ENCODE data around the gene FARP1. TPM values are rescaled to one million over a fixed set of nuclear protein-coding genes. Genes with fewer than 3 reads are reported as not detected.

FARP1 gene
- total RNA-seq, 4 donors from 2014 or later = 21.2 to 56.5 (median 35.1) TPM

- TF ChIP-seq CTCF (IDR thresholded peaks at IDR 0.05) = no peak
- TF ChIP-seq EP300 (IDR thresholded peaks at IDR 0.05) = no peak
- TF ChIP-seq POLR2AphosphoS5 (IDR thresholded peaks at IDR 0.05) = no peak
- no peak for TF ChIP-seq POLR2A (IDR thresholded peaks at IDR 0.05; ENCODE audit: low read depth)
- WGBS = 97% methylated on average over 6 of the region's 6 CpGs
- no peaks in the 10 kb centered on the region for H3K9me3 ChIP-seq
- DNase-seq (ENCODE audit: extremely low spot score) = no peak
- intact Hi-C loops (cut with DNase I) = no loop called here
- H3K27ac ChIP-seq (replicated peaks in 1 of 4) = no peak overlapping the region
- H3K4me3 ChIP-seq = no peak overlapping the region
- no peaks in the 10 kb centered on the region for H3K27me3 ChIP-seq
- H3K36me3 ChIP-seq = peaks cover 0 to 11% (median 5%) of the 10 kb centered on the region in 4 donors
- peaks cover 5 to 23% (median 14%) of the 10 kb centered on the region in 4 donors for H3K4me1 ChIP-seq
Measured at GRCh38 chr13:98215508-98215907, 72.6 kb downstream of the FARP1 start.

- no peak overlapping the region for H3K27ac ChIP-seq (replicated peaks in 1 of 4)
- DNase-seq (ENCODE audit: extremely low spot score) = no peak
- peaks cover 8 to 27% (median 19%) of the 10 kb centered on the region in 4 donors for H3K4me1 ChIP-seq
- H3K4me3 ChIP-seq = no peak overlapping the region
- H3K27me3 ChIP-seq = no peaks in the 10 kb centered on the region
- 32% methylated on average over 4 of the region's 4 CpGs for WGBS
- peaks cover 0 to 11% (median 5%) of the 10 kb centered on the region in 4 donors for H3K36me3 ChIP-seq
- H3K9me3 ChIP-seq = no peaks in the 10 kb centered on the region
- intact Hi-C loops (cut with DNase I) = no loop called here
- TF ChIP-seq CTCF (IDR thresholded peaks at IDR 0.05) (no peak), POLR2AphosphoS5 (IDR thresholded peaks at IDR 0.05) (no peak), POLR2A (IDR thresholded peaks at IDR 0.05; ENCODE audit: low read depth) (no peak), EP300 (IDR thresholded peaks at IDR 0.05) (no peak)
Measured at GRCh38 chr13:98216135-98216565, 73.3 kb downstream of the FARP1 start.

- H3K27me3 ChIP-seq = no peaks in the 10 kb centered on the region
- H3K4me1 ChIP-seq = peaks cover 8 to 27% (median 19%) of the 10 kb centered on the region in 4 donors
- intact Hi-C loops (cut with DNase I) = no loop called here
- peaks cover 0 to 11% (median 5%) of the 10 kb centered on the region in 4 donors for H3K36me3 ChIP-seq
- H3K27ac ChIP-seq (replicated peaks in 1 of 4) = no peak overlapping the region
- H3K9me3 ChIP-seq = no peaks in the 10 kb centered on the region
- H3K4me3 ChIP-seq = no peak overlapping the region
- no peak for TF ChIP-seq CTCF (IDR thresholded peaks at IDR 0.05)
- 62% methylated on average over 7 of the region's 7 CpGs for WGBS
- no peak for DNase-seq (ENCODE audit: extremely low spot score)
Measured at GRCh38 chr13:98216711-98217285, 73.9 kb downstream of the FARP1 start.

- TF ChIP-seq POLR2AphosphoS5 (IDR thresholded peaks at IDR 0.05) = no peak
- TF ChIP-seq EP300 (IDR thresholded peaks at IDR 0.05) = no peak
- TF ChIP-seq CTCF (IDR thresholded peaks at IDR 0.05) = no peak
- WGBS = 96% methylated on average over 12 of the region's 12 CpGs
- H3K27me3 ChIP-seq = no peaks in the 10 kb centered on the region
- H3K27ac ChIP-seq (replicated peaks in 1 of 4) = no peak overlapping the region
- H3K4me3 ChIP-seq = no peak overlapping the region
- DNase-seq (ENCODE audit: extremely low spot score) = no peak
- H3K4me1 ChIP-seq = peaks cover 8 to 27% (median 19%) of the 10 kb centered on the region in 4 donors
- intact Hi-C loops (cut with DNase I) = no loop called here
- peaks cover 0 to 11% (median 5%) of the 10 kb centered on the region in 4 donors for H3K36me3 ChIP-seq
- H3K9me3 ChIP-seq = no peaks in the 10 kb centered on the region
Measured at GRCh38 chr13:98217597-98217996, 74.7 kb downstream of the FARP1 start.

GRCh38 chr13:98219685-98220084 lies 76.8 kb downstream of the FARP1 start:
- no peak for DNase-seq (ENCODE audit: extremely low spot score)
- no peak overlapping the region for H3K27ac ChIP-seq (replicated peaks in 1 of 4)
- WGBS = 93% methylated on average over 6 of the region's 6 CpGs
- intact Hi-C loops (cut with DNase I) = no loop called here
- peaks cover 4 to 20% (median 15%) of the 10 kb centered on the region in 4 donors for H3K4me1 ChIP-seq
- peaks cover 0 to 8% (median 0%) of the 10 kb centered on the region in 4 donors for H3K36me3 ChIP-seq
- TF ChIP-seq EP300 (IDR thresholded peaks at IDR 0.05) (no peak), POLR2A (IDR thresholded peaks at IDR 0.05; ENCODE audit: low read depth) (no peak), CTCF (IDR thresholded peaks at IDR 0.05) (no peak), POLR2AphosphoS5 (IDR thresholded peaks at IDR 0.05) (no peak)
- no peak overlapping the region for H3K4me3 ChIP-seq
- H3K9me3 ChIP-seq = no peaks in the 10 kb centered on the region
- H3K27me3 ChIP-seq = no peaks in the 10 kb centered on the region

Data from esophagus muscularis mucosa (tissue), 4 donors.